ENCODE data around the gene TTLL1. TPM values are rescaled to one million over a fixed set of nuclear protein-coding genes. Genes with fewer than 3 reads are reported as not detected.

TTLL1 gene
- total RNA-seq, 1 experiment from 2014 or later = 3.3 TPM

DNA sequence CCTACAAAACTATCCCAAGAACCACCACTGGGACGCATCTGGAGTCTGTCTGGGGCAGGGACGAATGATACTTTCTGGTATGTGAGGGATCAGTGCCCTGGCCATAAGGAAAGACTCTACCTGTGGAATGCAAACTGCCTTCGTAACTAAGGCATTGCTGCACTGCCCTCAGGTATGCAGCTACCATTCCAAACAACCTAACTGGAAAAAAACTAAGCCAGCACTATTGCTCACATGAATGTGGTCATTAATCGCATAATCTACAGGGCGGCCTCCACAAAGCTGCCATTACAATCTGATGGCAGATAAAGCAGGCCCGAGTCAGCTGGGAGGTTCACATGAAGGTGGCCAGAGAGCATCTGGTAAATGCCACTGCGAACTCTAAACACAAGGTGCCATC, 78.1 kb downstream of the TTLL1 start:
- no TSS peak for BruUV-seq (replicated peaks)
- Mint-ChIP-seq H3K4me3 (ENCODE audit: low read depth, unreplicated experiment) (peak overlapping the region; percentile 52), H3K27ac (ENCODE audit: unreplicated experiment) (peak overlapping the region; percentile 8), H3K4me1 (ENCODE audit: low read depth, unreplicated experiment) (peaks cover 52% of the 10 kb centered on the region), H3K27me3 (ENCODE audit: unreplicated experiment) (no peaks in the 10 kb centered on the region), H3K9me3 (ENCODE audit: low read depth, unreplicated experiment) (no peaks in the 10 kb centered on the region), H3K36me3 (ENCODE audit: insufficient read depth, unreplicated experiment) (peaks cover 41% of the 10 kb centered on the region)
- intact Hi-C loops (cut with micrococcal nuclease; ENCODE audit: unreplicated experiment) = no loop called here
- CTCF ChIA-PET = interaction anchor here (1.1 kb wide), 1 partner anchor 16 kb away, joined by 3 read pairs; no protein-coding TSS in a partner anchor
- no peak for DNase-seq
- TF ChIP-seq, protein P1, sequence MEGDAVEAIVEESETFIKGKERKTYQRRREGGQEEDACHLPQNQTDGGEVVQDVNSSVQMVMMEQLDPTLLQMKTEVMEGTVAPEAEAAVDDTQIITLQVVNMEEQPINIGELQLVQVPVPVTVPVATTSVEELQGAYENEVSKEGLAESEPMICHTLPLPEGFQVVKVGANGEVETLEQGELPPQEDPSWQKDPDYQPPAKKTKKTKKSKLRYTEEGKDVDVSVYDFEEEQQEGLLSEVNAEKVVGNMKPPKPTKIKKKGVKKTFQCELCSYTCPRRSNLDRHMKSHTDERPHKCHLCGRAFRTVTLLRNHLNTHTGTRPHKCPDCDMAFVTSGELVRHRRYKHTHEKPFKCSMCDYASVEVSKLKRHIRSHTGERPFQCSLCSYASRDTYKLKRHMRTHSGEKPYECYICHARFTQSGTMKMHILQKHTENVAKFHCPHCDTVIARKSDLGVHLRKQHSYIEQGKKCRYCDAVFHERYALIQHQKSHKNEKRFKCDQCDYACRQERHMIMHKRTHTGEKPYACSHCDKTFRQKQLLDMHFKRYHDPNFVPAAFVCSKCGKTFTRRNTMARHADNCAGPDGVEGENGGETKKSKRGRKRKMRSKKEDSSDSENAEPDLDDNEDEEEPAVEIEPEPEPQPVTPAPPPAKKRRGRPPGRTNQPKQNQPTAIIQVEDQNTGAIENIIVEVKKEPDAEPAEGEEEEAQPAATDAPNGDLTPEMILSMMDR (IDR thresholded peaks at IDR 0.05; ENCODE audit: unreplicated experiment) = no peak

DNA sequence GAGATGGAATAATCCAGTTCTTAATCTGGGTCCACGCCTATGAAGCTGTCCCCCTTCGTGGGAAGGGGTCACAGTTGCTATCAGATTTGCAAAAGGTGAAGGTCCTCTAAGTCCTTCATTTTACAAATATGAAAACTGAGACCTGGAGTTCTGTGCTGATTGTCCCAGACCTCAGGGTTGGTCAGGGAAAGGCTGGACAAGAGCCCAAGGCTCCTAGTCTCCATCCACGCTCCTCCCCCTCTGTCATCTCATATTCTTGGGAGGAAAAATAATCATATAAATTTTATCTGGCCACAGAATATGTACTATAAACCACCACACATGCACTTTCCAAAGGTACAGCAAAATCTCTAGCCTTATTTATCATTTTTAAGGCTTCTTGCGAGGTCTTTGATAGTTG, 79.7 kb downstream of the TTLL1 start:
- H3K27ac Mint-ChIP-seq (ENCODE audit: unreplicated experiment) = no peak overlapping the region
- TF ChIP-seq, protein P1 (IDR thresholded peaks at IDR 0.05; ENCODE audit: unreplicated experiment) = no peak
- CTCF ChIA-PET = interaction anchor here (0.5 kb wide), 1 partner anchor 11 kb away, joined by 6 read pairs; no protein-coding TSS in a partner anchor
- BruUV-seq (replicated peaks) = no TSS peak
- H3K27me3 Mint-ChIP-seq (ENCODE audit: unreplicated experiment) = no peaks in the 10 kb centered on the region
- H3K9me3 Mint-ChIP-seq (ENCODE audit: low read depth, unreplicated experiment) = no peaks in the 10 kb centered on the region
- intact Hi-C loops (cut with micrococcal nuclease; ENCODE audit: unreplicated experiment) = no loop called here
- peaks cover 26% of the 10 kb centered on the region for H3K36me3 Mint-ChIP-seq (ENCODE audit: insufficient read depth, unreplicated experiment)
- H3K4me1 Mint-ChIP-seq (ENCODE audit: low read depth, unreplicated experiment) = peaks cover 68% of the 10 kb centered on the region
- DNase-seq = no peak
- H3K4me3 Mint-ChIP-seq (ENCODE audit: low read depth, unreplicated experiment) = no peak overlapping the region

DNA sequence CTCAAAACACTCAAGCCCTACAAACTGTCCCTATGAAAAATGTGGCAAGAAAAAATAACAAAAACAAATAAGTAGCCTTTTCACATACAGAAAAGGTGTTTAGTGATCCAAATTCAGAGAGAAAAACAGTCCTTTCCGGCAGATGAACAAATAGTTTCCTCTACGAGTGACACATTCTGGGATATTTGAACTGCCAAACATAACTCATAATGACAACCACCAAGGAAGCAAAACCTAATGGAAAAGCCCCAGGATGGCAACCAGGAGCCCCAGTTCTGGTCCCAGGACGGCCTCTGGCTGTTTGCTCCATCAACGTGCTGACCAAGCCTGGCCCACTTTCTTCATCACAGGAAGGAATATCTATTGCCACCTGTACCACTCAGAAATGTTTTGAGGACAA, 80.3 kb downstream of the TTLL1 start:
- Mint-ChIP-seq H3K4me3 (ENCODE audit: low read depth, unreplicated experiment) (no peak overlapping the region), H3K27me3 (ENCODE audit: unreplicated experiment) (no peaks in the 10 kb centered on the region), H3K27ac (ENCODE audit: unreplicated experiment) (no peak overlapping the region), H3K9me3 (ENCODE audit: low read depth, unreplicated experiment) (no peaks in the 10 kb centered on the region), H3K4me1 (ENCODE audit: low read depth, unreplicated experiment) (peaks cover 73% of the 10 kb centered on the region), H3K36me3 (ENCODE audit: insufficient read depth, unreplicated experiment) (peaks cover 26% of the 10 kb centered on the region)
- intact Hi-C loops (cut with micrococcal nuclease; ENCODE audit: unreplicated experiment) = no loop called here
- DNase-seq = no peak
- no TSS peak for BruUV-seq (replicated peaks)
- CTCF ChIA-PET = interaction anchor here (0.5 to 1.5 kb wide), 2 partner anchors 12 to 62 kb away, joined by 4 to 6 read pairs; no protein-coding TSS in a partner anchor
- TF ChIP-seq, protein P1 (IDR thresholded peaks at IDR 0.05; ENCODE audit: unreplicated experiment) = no peak

DNA sequence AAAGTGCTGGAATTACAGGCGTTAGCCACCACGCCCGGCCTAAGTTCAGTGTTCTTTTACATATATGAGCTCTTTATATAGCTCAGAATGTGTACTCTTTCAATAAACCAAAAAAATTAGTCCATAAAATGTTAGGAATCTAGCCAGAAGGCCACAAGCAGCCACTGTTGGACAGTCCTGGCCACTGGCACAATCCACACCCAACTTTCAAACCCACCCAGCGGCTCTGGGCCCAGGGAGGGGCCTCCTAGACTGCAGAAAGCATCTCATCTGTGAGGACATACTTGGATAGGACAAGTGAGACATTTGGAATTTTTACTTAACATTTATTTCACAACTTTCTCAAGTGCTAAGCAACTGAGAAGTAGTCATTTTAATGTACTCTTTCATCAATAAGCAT, 80.7 kb downstream of the TTLL1 start:
- Mint-ChIP-seq H3K4me1 (ENCODE audit: low read depth, unreplicated experiment) (peaks cover 75% of the 10 kb centered on the region), H3K9me3 (ENCODE audit: low read depth, unreplicated experiment) (no peaks in the 10 kb centered on the region), H3K27me3 (ENCODE audit: unreplicated experiment) (no peaks in the 10 kb centered on the region), H3K27ac (ENCODE audit: unreplicated experiment) (no peak overlapping the region), H3K36me3 (ENCODE audit: insufficient read depth, unreplicated experiment) (peaks cover 25% of the 10 kb centered on the region), H3K4me3 (ENCODE audit: low read depth, unreplicated experiment) (no peak overlapping the region)
- DNase-seq = no peak
- no TSS peak for BruUV-seq (replicated peaks)
- intact Hi-C loops (cut with micrococcal nuclease; ENCODE audit: unreplicated experiment) = no loop called here
- TF ChIP-seq, protein P1 (IDR thresholded peaks at IDR 0.05; ENCODE audit: unreplicated experiment) = no peak
- CTCF ChIA-PET = interaction anchor here (1.5 kb wide), 1 partner anchor 61 kb away, joined by 4 read pairs; no protein-coding TSS in a partner anchor
